ENCODE results near the gene FOXP1.

Gene FOXP1

DNA sequence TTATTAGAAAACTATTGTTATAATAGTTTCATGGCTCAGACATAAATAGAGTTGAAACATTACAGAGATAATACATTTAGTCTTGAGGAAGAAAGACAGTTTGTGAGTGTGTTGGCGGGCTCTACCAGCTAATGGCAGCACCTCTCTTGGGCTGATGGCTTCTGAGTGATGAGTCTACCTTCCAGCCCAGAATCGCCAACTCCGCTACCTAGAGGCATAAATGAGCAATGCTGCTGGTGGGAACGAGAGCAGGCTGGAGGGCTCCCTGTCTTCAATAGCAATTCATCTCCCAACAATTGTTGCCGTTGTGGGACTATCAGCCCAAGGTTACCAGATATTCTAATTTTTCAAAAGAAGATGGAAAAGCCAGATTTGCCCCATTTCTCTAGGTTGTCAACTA is 388.7 kb downstream of the FOXP1 start:
- Histone ChIP-seq H3K36me3 (ENCODE audit: low read length) (no peaks in the 10 kb centered on the region), H3F3A (ENCODE audit: insufficient read depth) (no peaks in the 10 kb centered on the region), H3K4me3 (ENCODE audit: insufficient read depth, low read length, poor library complexity, severe bottlenecking) (no peak overlapping the region), H3K9me2 (replicated peaks; ENCODE audit: insufficient read depth, low read length) (no peaks in the 10 kb centered on the region), H3K9ac (ENCODE audit: low read length) (no peak overlapping the region), H3K9me3 (ENCODE audit: insufficient read depth, low read length) (no peaks in the 10 kb centered on the region), H3K4me2 (ENCODE audit: low read depth, low read length, poor library complexity, severe bottlenecking) (no peak overlapping the region), H3K27ac (ENCODE audit: low read depth, low read length) (no peak overlapping the region), H4K20me1 (ENCODE audit: low read depth, low read length) (no peaks in the 10 kb centered on the region), H2AFZ (ENCODE audit: low read depth, low read length, severe bottlenecking) (no peak overlapping the region), H3K27me3 (ENCODE audit: low read length) (no peaks in the 10 kb centered on the region), H3K79me2 (ENCODE audit: insufficient read depth, low read length) (no peaks in the 10 kb centered on the region)
- TF ChIP-seq, protein P1, sequence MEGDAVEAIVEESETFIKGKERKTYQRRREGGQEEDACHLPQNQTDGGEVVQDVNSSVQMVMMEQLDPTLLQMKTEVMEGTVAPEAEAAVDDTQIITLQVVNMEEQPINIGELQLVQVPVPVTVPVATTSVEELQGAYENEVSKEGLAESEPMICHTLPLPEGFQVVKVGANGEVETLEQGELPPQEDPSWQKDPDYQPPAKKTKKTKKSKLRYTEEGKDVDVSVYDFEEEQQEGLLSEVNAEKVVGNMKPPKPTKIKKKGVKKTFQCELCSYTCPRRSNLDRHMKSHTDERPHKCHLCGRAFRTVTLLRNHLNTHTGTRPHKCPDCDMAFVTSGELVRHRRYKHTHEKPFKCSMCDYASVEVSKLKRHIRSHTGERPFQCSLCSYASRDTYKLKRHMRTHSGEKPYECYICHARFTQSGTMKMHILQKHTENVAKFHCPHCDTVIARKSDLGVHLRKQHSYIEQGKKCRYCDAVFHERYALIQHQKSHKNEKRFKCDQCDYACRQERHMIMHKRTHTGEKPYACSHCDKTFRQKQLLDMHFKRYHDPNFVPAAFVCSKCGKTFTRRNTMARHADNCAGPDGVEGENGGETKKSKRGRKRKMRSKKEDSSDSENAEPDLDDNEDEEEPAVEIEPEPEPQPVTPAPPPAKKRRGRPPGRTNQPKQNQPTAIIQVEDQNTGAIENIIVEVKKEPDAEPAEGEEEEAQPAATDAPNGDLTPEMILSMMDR (IDR thresholded peaks at IDR 0.05; ENCODE audit: insufficient read depth, low read length, poor library complexity, severe bottlenecking) = no peak
- no peak for TF ChIP-seq EZH2phosphoT487 (conservative IDR thresholded peaks at IDR 0.05; ENCODE audit: low read length)

DNA sequence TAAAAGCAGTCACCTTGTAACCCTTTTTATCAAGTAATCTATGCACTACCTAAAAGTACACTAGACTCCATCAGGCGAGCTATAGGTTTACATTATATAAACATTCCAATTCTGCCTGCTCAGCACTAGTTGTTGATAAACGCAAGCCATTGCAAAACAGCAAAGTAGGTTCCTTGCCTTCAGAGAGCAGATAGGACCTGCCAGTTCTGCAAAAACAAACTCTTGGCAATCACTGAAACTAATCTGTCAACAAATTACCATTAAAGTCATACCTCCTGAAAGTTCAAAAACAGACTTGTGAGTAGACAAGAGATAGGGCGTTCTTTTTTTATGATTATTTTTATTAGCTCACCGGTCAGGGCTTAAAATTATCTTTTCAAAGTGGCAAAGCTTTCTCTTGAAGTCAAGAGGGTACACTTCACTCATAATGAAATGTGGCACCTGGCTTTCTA is 392.5 kb downstream of the FOXP1 start:
- H3F3A ChIP-seq (ENCODE audit: insufficient read depth) = no peaks in the 10 kb centered on the region
- H2AFZ ChIP-seq (ENCODE audit: low read depth, low read length, severe bottlenecking) = no peak overlapping the region
- no peak overlapping the region for H3K27ac ChIP-seq (ENCODE audit: low read depth, low read length)
- H3K36me3 ChIP-seq (ENCODE audit: low read length) = no peaks in the 10 kb centered on the region
- H3K9ac ChIP-seq (ENCODE audit: low read length) = no peak overlapping the region
- H3K4me3 ChIP-seq (ENCODE audit: insufficient read depth, low read length, poor library complexity, severe bottlenecking) = no peak overlapping the region
- H3K9me3 ChIP-seq (ENCODE audit: insufficient read depth, low read length) = no peaks in the 10 kb centered on the region
- H3K27me3 ChIP-seq (ENCODE audit: low read length) = no peaks in the 10 kb centered on the region
- H3K4me2 ChIP-seq (ENCODE audit: low read depth, low read length, poor library complexity, severe bottlenecking) = no peak overlapping the region
- no peaks in the 10 kb centered on the region for H4K20me1 ChIP-seq (ENCODE audit: low read depth, low read length)
- TF ChIP-seq EZH2phosphoT487 (conservative IDR thresholded peaks at IDR 0.05; ENCODE audit: low read length) = no peak
- TF ChIP-seq, protein P1 (IDR thresholded peaks at IDR 0.05; ENCODE audit: insufficient read depth, low read length, poor library complexity, severe bottlenecking) = no peak
- H3K79me2 ChIP-seq (ENCODE audit: insufficient read depth, low read length) = no peaks in the 10 kb centered on the region
- H3K9me2 ChIP-seq (replicated peaks; ENCODE audit: insufficient read depth, low read length) = no peaks in the 10 kb centered on the region

GRCh38 chr3:71189480-71189879 is 394.0 kb downstream of the FOXP1 start:
- no peaks in the 10 kb centered on the region for H4K20me1 ChIP-seq (ENCODE audit: low read depth, low read length)

More at GRCh38 chr3:71189480-71189879, 394.0 kb downstream of the FOXP1 start:
- Histone ChIP-seq H2AFZ (ENCODE audit: low read depth, low read length, severe bottlenecking) (no peak overlapping the region), H3K9me2 (replicated peaks; ENCODE audit: insufficient read depth, low read length) (no peaks in the 10 kb centered on the region), H3K36me3 (ENCODE audit: low read length) (no peaks in the 10 kb centered on the region), H3K27ac (ENCODE audit: low read depth, low read length) (no peak overlapping the region), H3K79me2 (ENCODE audit: insufficient read depth, low read length) (no peaks in the 10 kb centered on the region), H3K9ac (ENCODE audit: low read length) (no peak overlapping the region), H3F3A (ENCODE audit: insufficient read depth) (no peaks in the 10 kb centered on the region), H3K4me3 (ENCODE audit: insufficient read depth, low read length, poor library complexity, severe bottlenecking) (no peak overlapping the region), H3K4me2 (ENCODE audit: low read depth, low read length, poor library complexity, severe bottlenecking) (no peak overlapping the region), H3K27me3 (ENCODE audit: low read length) (no peaks in the 10 kb centered on the region), H3K9me3 (ENCODE audit: insufficient read depth, low read length) (no peaks in the 10 kb centered on the region)
- TF ChIP-seq, protein P1 (IDR thresholded peaks at IDR 0.05; ENCODE audit: insufficient read depth, low read length, poor library complexity, severe bottlenecking) = no peak
- TF ChIP-seq EZH2phosphoT487 (conservative IDR thresholded peaks at IDR 0.05; ENCODE audit: low read length) = no peak

Data from SU-DHL-6 (cell line).